ENCODE measurements around the gene SORCS3.

The SORCS3 gene

DNA sequence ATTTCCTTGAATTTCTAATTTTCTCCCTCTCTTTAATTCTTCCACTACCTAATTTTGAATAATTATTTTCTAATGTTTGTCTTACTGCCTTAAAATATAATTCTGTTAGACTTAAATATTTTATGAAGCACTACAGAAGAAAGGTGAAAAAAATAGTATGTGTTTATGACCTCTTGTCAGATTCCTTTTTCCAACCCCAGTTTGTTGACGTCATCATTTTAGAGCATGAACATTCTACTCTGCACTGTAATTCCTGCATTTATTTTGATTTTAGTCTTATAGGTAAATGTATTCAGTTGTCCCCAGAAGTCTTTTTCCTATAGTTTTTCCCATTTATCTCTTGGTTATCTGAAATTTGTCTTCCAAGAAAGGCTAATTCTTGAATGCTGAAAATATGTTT, 468.1 kb downstream of the SORCS3 start:
- H4K20me1 ChIP-seq (ENCODE audit: low read depth, low read length) = no peaks in the 10 kb centered on the region
- H3K9ac ChIP-seq (ENCODE audit: low read length) = no peak overlapping the region
- no peaks in the 10 kb centered on the region for H3K9me3 ChIP-seq (ENCODE audit: insufficient read depth, low read length)
- H3K27ac ChIP-seq (ENCODE audit: low read depth, low read length) = no peak overlapping the region
- TF ChIP-seq EZH2phosphoT487 (conservative IDR thresholded peaks at IDR 0.05; ENCODE audit: low read length) (no peak), CTCF (IDR thresholded peaks at IDR 0.05; ENCODE audit: insufficient read depth, low read length, poor library complexity, severe bottlenecking) (no peak)
- H3K4me2 ChIP-seq (ENCODE audit: low read depth, low read length, poor library complexity, severe bottlenecking) = no peak overlapping the region
- no peaks in the 10 kb centered on the region for H3F3A ChIP-seq (ENCODE audit: insufficient read depth)
- H3K27me3 ChIP-seq (ENCODE audit: low read length) = no peaks in the 10 kb centered on the region
- no peaks in the 10 kb centered on the region for H3K79me2 ChIP-seq (ENCODE audit: insufficient read depth, low read length)
- no peak overlapping the region for H2AFZ ChIP-seq (ENCODE audit: low read depth, low read length, severe bottlenecking)
- H3K4me3 ChIP-seq (ENCODE audit: insufficient read depth, low read length, poor library complexity, severe bottlenecking) = no peak overlapping the region
- no peaks in the 10 kb centered on the region for H3K9me2 ChIP-seq (replicated peaks; ENCODE audit: insufficient read depth, low read length)
- H3K36me3 ChIP-seq (ENCODE audit: low read length) = no peaks in the 10 kb centered on the region

DNA sequence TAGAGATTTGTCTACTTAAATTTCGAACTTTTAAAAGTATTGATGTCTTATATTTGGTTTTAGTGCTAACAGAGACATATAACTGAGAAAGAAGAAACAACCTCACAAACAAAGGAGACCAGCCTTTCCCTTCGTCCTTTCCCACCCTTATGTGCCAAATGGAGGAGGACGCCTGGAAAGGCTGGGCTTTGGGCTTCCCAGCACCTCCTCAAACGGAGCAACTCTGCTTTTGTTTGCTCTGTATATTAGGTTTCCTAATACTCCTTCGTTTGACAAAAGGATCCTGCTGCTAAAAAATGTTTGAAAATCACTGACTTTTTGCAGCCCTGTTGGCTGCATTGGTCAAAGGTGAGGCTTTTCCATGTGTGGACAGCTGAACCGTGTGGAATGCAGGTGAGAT, 471.8 kb downstream of the SORCS3 start:
- no peaks in the 10 kb centered on the region for H3F3A ChIP-seq (ENCODE audit: insufficient read depth)
- no peaks in the 10 kb centered on the region for H4K20me1 ChIP-seq (ENCODE audit: low read depth, low read length)
- H3K4me3 ChIP-seq (ENCODE audit: insufficient read depth, low read length, poor library complexity, severe bottlenecking) = no peak overlapping the region
- no peaks in the 10 kb centered on the region for H3K36me3 ChIP-seq (ENCODE audit: low read length)
- TF ChIP-seq EZH2phosphoT487 (conservative IDR thresholded peaks at IDR 0.05; ENCODE audit: low read length) (no peak), CTCF (IDR thresholded peaks at IDR 0.05; ENCODE audit: insufficient read depth, low read length, poor library complexity, severe bottlenecking) (no peak)
- no peaks in the 10 kb centered on the region for H3K79me2 ChIP-seq (ENCODE audit: insufficient read depth, low read length)
- no peak overlapping the region for H2AFZ ChIP-seq (ENCODE audit: low read depth, low read length, severe bottlenecking)
- no peak overlapping the region for H3K9ac ChIP-seq (ENCODE audit: low read length)
- no peaks in the 10 kb centered on the region for H3K27me3 ChIP-seq (ENCODE audit: low read length)
- H3K9me3 ChIP-seq (ENCODE audit: insufficient read depth, low read length) = no peaks in the 10 kb centered on the region
- no peak overlapping the region for H3K4me2 ChIP-seq (ENCODE audit: low read depth, low read length, poor library complexity, severe bottlenecking)
- no peak overlapping the region for H3K27ac ChIP-seq (ENCODE audit: low read depth, low read length)
- H3K9me2 ChIP-seq (replicated peaks; ENCODE audit: insufficient read depth, low read length) = no peaks in the 10 kb centered on the region

DNA sequence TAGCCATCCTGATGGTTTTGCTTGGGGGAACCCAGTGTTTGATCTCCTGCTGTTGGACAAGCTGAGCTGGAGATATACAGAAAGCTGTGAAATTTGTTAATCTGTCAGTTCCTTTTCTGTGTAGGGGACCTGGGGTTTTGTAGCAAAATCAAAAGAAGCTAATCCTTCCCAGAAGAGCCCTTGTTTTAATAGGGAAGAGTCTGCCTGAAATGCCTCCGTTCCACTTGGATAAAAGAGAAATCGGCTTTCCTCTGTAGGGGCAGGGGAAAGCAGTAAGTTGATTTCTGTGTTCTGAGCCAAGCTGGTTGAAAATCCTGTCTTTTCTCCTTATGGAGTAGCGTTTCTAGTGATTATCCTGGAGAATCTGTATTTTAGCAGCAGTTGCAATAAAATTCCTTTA, 472.6 kb downstream of the SORCS3 start:
- Histone ChIP-seq H3K9me2 (replicated peaks; ENCODE audit: insufficient read depth, low read length) (no peaks in the 10 kb centered on the region), H3K27ac (ENCODE audit: low read depth, low read length) (no peak overlapping the region), H3K4me3 (ENCODE audit: insufficient read depth, low read length, poor library complexity, severe bottlenecking) (no peak overlapping the region), H3K9ac (ENCODE audit: low read length) (no peak overlapping the region), H3K4me2 (ENCODE audit: low read depth, low read length, poor library complexity, severe bottlenecking) (no peak overlapping the region), H3K27me3 (ENCODE audit: low read length) (no peaks in the 10 kb centered on the region), H3K9me3 (ENCODE audit: insufficient read depth, low read length) (no peaks in the 10 kb centered on the region), H4K20me1 (ENCODE audit: low read depth, low read length) (no peaks in the 10 kb centered on the region), H2AFZ (ENCODE audit: low read depth, low read length, severe bottlenecking) (no peak overlapping the region), H3K36me3 (ENCODE audit: low read length) (no peaks in the 10 kb centered on the region), H3K79me2 (ENCODE audit: insufficient read depth, low read length) (no peaks in the 10 kb centered on the region), H3F3A (ENCODE audit: insufficient read depth) (no peaks in the 10 kb centered on the region)
- no peak for TF ChIP-seq CTCF (IDR thresholded peaks at IDR 0.05; ENCODE audit: insufficient read depth, low read length, poor library complexity, severe bottlenecking)
- TF ChIP-seq EZH2phosphoT487 (conservative IDR thresholded peaks at IDR 0.05; ENCODE audit: low read length) = no peak

DNA sequence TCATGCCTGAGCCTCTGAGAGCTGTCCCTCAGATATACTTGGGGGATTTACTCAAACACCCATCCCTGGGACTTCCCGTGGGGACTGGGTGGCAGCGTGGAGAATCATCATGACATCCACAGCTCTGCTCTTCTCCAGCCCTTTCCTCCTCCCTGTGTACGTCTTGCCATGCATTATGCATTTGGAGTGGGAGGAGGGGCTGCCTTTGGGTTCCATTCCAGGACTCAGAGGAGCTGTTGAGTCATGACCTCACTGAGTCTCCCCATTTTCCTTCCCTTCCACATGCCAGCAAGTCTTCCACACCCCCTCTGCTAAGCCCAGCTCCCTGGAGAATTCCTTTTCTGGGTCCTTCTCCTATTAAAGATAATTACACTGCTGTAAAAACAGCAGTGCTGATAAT, 480.7 kb downstream of the SORCS3 start:
- no peak overlapping the region for H3K27ac ChIP-seq (ENCODE audit: low read depth, low read length)
- TF ChIP-seq EZH2phosphoT487 (conservative IDR thresholded peaks at IDR 0.05; ENCODE audit: low read length) (no peak), CTCF (IDR thresholded peaks at IDR 0.05; ENCODE audit: insufficient read depth, low read length, poor library complexity, severe bottlenecking) (no peak)
- H2AFZ ChIP-seq (ENCODE audit: low read depth, low read length, severe bottlenecking) = no peak overlapping the region

More for the DNA sequence above, 480.7 kb downstream of the SORCS3 start:
- Histone ChIP-seq H3K9me3 (ENCODE audit: insufficient read depth, low read length) (no peaks in the 10 kb centered on the region), H3F3A (ENCODE audit: insufficient read depth) (no peaks in the 10 kb centered on the region), H3K79me2 (ENCODE audit: insufficient read depth, low read length) (no peaks in the 10 kb centered on the region), H4K20me1 (ENCODE audit: low read depth, low read length) (no peaks in the 10 kb centered on the region), H3K36me3 (ENCODE audit: low read length) (no peaks in the 10 kb centered on the region), H3K27me3 (ENCODE audit: low read length) (no peaks in the 10 kb centered on the region), H3K9me2 (replicated peaks; ENCODE audit: insufficient read depth, low read length) (no peaks in the 10 kb centered on the region), H3K9ac (ENCODE audit: low read length) (no peak overlapping the region), H3K4me2 (ENCODE audit: low read depth, low read length, poor library complexity, severe bottlenecking) (no peak overlapping the region), H3K4me3 (ENCODE audit: insufficient read depth, low read length, poor library complexity, severe bottlenecking) (no peak overlapping the region)
